Iris pigment epithelial cell (primary cell): ENCODE results near the gene GEMIN5.
"Not testable (repeated sequence)": the region's sequence is repeated elsewhere in the genome, so short reads cannot be mapped to it uniquely, and the experiment has no call there.

Experiments used
- DNase-seq: peaks from one replicate; pipeline ENCODE4 v3.0.0-alpha.2; 2011; ENCODE audit warnings: low read depth

The GEMIN5 gene, protein sequence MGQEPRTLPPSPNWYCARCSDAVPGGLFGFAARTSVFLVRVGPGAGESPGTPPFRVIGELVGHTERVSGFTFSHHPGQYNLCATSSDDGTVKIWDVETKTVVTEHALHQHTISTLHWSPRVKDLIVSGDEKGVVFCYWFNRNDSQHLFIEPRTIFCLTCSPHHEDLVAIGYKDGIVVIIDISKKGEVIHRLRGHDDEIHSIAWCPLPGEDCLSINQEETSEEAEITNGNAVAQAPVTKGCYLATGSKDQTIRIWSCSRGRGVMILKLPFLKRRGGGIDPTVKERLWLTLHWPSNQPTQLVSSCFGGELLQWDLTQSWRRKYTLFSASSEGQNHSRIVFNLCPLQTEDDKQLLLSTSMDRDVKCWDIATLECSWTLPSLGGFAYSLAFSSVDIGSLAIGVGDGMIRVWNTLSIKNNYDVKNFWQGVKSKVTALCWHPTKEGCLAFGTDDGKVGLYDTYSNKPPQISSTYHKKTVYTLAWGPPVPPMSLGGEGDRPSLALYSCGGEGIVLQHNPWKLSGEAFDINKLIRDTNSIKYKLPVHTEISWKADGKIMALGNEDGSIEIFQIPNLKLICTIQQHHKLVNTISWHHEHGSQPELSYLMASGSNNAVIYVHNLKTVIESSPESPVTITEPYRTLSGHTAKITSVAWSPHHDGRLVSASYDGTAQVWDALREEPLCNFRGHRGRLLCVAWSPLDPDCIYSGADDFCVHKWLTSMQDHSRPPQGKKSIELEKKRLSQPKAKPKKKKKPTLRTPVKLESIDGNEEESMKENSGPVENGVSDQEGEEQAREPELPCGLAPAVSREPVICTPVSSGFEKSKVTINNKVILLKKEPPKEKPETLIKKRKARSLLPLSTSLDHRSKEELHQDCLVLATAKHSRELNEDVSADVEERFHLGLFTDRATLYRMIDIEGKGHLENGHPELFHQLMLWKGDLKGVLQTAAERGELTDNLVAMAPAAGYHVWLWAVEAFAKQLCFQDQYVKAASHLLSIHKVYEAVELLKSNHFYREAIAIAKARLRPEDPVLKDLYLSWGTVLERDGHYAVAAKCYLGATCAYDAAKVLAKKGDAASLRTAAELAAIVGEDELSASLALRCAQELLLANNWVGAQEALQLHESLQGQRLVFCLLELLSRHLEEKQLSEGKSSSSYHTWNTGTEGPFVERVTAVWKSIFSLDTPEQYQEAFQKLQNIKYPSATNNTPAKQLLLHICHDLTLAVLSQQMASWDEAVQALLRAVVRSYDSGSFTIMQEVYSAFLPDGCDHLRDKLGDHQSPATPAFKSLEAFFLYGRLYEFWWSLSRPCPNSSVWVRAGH (N-terminal part only)

DNA sequence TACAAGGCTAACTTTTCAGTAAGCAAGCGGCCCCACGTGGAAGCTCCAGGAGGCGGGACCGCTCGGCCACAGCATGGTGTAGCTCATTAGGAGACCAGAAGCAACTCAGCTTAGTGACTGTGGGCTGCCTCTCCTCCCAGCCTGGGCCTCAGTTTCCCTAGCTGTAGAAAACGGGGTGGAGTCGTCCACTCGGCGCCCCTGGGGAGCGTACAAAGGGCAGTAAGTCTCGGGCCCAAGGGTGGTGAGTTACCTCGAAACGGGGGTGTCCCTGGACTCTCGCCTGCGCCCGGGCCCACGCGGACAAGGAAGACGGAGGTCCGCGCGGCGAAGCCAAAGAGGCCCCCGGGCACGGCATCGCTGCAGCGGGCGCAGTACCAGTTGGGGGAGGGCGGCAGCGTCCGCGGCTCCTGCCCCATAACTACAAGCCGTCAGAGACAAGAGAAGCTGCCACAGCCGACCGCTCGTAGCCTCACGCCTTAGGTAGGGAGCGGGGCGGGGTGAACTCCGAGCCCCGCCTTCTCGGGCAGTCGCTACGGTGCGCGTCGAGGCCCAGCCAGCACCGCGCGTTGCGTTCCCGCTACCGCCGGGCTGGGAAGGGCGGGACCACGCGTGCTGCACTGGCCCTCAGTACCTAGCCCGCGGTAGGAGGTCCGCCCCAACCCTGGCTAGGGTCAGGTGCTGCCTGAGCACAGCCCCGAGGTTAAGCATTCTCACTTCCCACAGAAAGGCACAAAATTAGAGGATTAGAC lies at the start of gene GEMIN5:
Gene GEMIN5, minus strand, starts transcription at position 494 of the 749 bp plus-strand sequence. Its CDS starts 78 bp downstream, at position 416.
- peak; percentile 89 for DNase-seq

DNA sequence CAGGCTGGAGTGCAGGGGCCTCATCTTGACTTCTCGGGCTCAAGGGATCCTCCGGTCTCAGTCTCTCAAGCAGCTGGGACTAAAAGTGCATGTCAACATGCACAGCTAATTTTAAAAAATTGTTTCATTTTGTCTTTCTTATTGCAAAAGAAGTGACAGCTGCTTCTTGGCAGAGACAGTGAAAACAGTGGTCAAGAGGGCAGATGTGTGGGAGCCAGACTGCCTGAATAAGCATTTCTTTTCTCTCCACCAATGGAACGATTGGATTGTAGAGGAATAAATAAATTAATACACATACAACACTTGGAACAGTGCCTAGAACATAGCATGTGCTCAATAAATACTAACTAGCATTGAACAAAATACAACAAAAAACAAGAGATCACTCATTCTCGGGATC lies 48.1 kb upstream of the GEMIN5 start:
- peak; percentile 58 for DNase-seq

DNA sequence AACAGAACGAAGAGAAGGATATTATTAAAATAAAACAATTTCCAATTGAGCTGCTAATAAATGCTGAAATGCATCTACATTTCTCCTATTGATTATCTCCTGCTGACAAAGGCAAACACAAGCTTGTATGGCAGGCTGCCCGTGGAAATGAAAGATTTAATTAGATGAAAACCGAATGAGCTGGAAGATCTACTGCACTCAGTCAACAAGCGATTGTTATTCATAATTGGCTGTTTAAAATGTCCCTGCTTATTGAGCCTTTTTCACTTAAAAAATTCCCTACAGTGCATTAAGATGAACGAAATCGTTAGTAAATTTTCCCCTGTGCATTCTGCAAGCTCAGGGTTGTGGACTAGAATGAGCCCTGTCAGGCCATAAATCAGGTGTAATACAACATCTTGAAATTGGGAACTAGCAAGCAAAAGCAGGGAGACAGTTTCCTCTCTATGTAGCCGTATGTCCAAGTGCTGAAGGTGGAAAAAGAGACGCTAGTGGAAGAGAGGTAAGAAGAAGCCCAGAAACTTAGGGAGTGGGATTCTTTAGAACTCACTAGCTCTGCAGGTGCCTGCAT lies 47.0 kb upstream of the GEMIN5 start:
- DNase-seq, result no peak

DNA sequence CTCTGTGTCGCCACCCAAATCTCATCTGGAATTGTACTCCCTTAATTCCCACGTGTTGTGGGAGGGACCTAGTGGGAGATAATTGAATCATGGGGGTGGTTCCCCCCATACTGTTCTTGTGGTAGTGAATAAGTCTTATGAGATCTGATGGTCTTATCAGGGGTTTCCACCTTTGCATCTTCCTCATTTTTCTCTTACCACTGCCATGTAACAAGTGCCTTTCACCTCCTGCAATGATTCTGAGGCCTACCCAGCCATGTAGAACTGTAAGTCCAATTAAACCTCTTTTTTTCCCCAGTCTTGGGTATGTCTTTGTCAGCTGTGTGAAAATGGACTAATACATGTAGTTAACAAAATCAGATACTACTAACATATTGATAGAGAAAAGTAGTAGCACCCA lies 40.3 kb upstream of the GEMIN5 start:
- not testable (repeated sequence) for DNase-seq

DNA sequence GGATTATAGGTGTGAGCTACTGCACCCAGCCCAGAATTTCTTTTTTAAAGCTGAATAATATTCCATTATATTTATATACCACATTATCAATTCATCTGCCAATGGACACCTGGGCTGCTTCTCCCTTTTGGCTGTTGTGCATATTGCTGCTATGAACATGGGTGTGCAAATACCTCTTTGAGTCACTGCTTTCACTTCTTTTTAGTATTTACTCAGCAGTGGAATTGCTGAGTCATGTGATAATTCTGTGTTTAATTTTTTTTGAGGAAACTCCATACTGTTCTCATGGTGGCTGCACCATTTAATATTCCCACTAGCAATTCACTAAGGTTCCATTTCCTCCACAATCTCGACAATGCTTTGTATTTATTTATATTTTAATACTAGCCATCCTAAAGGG lies 39.4 kb upstream of the GEMIN5 start:
- DNase-seq, result peak; percentile 59

DNA sequence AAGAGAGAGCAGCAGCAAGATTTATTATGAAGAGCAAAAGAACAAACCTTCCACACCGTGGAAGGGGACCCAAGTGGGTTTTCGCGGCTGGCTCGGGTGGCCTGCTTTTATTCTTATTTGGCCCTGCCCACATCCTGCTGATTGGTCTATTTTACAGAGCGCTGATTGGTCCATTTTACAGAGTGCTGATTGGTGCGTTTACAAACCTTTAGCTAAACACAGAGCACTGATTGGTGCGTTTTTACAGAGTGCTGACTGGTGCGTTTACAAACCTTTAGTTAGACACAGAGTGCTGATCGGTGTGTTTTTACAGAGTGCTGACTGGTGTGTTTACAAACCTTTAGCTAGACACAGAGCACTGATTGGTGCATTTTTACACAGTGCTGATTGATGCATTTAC lies 38.1 kb upstream of the GEMIN5 start:
- not testable (repeated sequence) for DNase-seq

DNA sequence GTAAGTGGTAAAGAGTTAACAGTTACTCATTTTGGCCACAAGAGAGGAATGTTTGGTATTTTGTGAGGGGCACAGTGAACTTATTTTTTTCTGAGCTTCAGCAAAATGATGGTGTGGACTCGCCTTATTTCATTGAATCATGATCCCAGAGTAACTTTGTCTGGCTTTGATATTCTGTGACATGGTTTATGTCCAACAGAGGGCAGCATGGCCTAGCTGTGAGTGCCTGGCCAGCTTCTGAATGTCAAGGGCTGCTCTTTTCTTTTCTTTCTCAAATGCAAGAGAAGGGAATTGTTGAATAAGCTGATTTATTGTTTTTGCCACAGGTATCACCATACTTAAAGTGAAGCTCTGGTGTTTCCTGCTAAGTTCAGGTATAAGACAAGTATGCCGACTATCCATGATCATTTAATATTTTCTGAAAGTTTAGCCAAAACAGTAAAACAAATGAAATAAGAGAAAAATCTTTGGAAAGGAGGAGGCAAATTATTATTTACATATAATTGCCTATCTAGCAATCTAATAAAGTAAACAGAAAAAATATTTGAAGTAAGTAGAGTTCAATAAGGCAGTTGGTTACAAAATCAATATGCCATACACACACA lies 34.6 kb upstream of the GEMIN5 start:
- DNase-seq, result peak; percentile 50

DNA sequence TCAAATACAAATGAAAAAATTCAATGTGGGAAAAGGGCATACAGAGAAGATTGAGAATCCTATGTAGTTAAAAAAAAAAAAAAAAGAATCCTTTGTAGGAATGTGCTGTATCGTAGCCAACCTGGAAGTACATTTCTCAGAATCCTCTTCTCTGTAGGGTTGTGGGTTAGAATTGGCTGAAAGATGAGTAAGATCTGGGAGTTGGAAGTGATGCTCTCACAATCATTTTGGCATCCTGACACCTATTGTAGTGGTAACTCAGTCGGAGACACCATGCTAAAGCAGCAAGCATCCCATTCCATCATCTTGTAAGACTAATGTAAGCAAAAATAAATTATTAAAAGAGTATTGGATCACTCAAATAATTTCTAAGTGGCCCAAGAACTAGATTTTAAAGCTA lies 33.5 kb upstream of the GEMIN5 start:
- peak; percentile 23 for DNase-seq

DNA sequence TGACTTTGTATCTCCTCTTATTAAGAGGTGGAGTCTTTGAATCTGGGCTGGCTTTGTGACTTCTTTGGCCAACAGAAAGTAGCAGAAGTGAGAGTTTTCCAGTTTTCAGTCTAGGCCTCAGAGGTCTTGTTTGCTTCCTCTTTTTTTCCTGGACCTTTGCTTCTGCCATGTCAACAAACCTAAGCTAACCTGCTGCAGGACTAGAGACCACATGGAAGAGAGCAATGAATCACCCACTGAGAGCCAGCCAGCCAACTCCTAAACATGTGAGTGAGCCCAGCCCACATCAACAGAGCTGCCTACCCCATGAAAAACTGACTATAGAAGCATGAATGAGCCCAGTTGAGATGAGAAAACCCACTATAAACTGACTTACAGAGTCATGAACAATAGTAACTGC lies 32.7 kb upstream of the GEMIN5 start:
- peak; percentile 74 for DNase-seq

DNA sequence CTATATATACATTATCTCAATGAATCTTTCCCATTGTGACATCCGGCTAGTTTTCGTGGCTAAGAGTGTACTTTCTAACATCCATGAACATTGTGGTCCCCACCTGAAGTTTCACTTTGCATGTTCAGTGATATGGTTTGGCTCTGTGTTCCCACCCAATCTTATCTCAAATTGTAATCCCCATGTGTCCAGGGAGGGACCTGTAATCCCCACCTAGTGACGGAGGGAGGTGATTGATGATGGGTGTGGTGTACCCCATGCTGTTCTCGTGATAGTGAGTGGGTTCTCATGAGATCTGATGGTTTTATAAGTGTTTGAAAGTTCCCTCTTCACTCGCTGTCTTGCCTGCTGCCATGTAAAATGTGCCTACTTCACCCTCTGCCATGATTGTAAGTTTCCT lies 30.9 kb upstream of the GEMIN5 start:
- DNase-seq, result no peak

DNA sequence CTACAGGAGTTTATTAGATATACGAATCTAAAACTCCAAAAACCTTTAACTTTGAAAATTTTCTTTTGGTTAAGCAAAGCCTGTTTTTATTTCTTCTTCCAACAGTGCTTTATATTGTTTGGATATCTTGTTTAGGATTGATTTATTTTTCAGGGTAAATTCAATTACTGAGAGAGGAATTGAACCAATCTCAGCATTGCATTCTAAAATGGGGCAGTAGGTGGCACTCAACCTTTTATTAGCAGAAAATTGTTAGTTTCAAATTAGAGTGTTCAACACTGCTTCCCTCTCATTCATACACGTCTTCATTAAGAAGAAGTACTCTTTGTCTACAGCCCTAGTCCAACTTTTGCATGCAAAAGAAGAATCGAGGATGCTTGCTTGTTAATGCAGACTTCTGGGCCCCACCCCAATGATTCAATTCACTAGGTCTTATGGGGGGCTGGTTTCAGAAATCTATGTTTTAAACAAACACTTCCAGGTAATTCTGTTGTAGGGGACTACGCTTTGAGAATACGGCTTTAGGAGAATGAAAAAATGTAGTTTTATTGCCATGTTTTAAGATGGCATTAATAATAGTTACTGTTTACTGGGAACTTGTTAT lies 29.5 kb upstream of the GEMIN5 start:
- DNase-seq, result peak; percentile 20

DNA sequence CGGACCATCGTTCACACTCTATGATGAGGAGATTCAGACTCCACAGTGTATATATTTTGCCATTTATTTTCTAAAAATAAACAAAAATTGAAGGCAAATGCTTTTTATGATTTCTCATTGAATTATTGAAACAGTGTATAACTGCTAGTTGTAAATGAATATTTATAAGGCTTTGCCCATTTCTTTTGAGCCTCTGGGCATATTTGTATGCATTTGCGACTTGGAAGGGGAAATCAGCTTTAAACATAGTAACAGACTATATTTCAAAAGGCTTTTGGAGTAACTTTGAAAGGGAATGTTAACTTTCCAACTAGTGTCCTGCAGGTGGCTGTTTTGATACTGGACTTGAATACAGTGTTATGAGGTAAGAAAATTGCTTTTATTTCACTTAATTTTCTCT lies 28.9 kb upstream of the GEMIN5 start:
- DNase-seq, result no peak

DNA sequence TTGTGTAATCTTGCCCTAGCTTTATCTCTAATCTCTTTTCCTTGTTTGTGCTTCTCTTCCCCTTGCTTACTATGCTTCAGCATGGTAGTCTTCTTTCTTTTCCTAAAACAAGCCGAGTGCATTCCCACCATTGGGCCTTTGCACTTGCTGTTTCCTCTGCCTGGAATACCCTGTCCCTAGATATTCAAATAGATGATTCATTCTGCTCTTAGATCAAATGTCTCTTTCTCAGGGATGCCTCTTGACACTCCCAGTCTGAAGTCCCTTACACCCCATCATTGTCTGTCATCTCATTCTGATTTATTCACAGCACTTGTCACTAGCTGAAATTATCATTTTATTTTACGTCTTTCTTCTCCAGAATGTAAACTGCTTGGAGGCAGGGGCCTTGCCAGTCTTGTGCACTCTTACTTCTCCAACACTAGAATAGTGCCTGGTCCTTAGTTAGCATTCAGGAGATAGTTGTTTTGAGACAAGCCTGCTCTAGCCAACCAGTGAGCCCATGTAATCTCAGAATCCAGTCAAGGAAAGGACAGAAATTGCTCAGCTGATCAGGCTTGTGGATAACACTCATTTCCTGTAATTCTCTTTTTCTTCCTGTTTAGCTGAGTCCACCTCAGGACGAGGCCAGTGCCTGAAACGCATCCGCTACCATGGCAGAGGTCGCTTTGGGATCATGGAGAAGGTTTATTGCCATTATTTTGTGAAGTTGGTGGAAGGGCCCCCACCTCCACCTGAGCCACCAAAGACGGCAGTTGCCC lies 28.2 kb upstream of the GEMIN5 start:
- peak; percentile 30 for DNase-seq

DNA sequence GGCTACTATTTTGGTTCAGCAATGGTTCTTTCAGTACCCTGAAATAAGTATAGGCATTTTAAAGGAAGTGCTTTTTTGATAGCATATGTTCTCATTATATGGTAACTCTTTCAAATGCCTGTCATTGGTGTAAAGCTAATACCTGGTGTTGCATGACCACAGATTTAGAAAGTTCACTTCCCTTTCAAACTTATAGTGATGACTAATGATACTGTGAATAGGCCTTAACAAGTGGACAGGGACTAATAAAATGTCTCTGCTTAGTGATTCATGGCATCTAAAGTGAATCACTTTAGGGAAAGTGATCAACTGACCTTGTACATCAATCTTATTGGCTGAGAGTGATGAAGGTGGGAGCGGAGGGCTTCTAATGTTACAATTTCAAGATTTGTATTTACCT lies 24.5 kb upstream of the GEMIN5 start:
- peak; percentile 75 for DNase-seq

DNA sequence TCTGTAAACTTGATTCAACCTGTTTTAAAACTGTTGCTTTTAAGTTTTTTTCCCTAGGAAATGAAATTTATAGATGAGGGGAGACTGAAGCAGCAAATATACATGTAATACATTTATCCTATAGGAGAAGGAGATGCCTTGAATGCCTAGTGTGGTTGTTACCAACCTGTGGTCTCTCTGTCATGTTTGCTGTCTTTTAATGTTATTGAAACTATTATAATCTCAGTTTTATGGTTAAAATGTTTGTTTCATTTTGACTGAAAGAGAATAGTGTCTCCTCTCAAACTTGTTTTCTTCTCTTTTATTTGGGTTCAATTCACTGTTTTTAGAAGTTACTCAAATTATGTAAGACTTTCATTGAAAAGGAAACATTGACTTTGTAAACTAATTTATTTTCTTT lies 18.7 kb upstream of the GEMIN5 start:
- DNase-seq, result no peak

DNA sequence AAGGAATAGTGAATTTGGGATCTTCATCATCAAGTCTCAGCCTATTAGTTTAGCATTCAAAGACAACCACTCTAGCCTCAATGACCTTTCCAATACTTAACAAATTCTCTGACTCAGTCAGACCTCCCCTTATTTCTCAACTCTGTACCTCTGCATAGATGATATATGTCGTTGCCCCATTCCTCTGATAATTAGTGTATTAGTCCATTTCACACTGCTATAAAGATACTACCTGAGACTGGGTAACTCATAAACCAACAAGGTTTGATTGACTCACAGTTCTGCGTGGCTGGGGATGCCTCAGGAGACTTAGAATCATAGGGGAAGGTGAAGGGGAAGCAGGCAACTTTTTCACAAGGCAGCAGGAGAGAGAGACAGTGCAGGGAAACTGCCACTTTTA lies 11.8 kb upstream of the GEMIN5 start:
- peak; percentile 13 for DNase-seq

DNA sequence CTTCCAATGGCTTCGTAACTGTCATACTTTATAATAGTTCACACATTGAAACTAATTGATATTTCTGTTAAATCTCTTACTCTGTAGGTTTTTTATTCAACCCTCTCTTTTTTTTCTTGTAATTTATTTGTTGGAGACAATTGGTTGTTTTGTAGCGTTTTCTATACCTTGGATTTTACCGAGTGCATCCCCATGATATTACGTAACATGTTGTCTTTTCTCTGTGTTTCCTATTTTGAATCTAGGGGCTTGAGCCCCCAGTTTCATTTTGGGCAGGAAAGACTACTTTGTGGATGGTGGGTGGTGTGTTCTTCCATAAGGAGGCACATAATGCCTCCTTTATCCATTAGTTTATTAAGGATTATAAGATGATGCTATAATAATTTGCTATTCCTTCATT lies 10.3 kb upstream of the GEMIN5 start:
- no peak for DNase-seq

DNA sequence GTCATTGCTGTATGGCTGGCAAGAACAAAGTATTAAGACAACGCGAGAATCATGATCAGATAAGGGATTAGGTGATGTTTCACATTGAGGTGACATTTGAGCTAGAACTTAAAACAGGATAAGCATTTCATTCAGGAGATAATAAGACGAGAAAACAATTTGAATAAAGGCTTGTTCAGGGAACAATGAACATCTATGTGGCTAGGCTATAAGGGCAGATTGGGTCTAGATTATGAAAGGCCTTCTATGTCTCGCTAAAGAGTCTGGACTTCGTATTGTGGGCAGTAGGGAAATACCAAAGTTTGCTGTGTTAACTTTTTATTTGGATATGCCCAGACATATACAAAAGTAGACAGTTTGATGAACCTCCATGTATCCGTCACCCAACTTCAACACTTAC lies 9.8 kb upstream of the GEMIN5 start:
- DNase-seq, result no peak

DNA sequence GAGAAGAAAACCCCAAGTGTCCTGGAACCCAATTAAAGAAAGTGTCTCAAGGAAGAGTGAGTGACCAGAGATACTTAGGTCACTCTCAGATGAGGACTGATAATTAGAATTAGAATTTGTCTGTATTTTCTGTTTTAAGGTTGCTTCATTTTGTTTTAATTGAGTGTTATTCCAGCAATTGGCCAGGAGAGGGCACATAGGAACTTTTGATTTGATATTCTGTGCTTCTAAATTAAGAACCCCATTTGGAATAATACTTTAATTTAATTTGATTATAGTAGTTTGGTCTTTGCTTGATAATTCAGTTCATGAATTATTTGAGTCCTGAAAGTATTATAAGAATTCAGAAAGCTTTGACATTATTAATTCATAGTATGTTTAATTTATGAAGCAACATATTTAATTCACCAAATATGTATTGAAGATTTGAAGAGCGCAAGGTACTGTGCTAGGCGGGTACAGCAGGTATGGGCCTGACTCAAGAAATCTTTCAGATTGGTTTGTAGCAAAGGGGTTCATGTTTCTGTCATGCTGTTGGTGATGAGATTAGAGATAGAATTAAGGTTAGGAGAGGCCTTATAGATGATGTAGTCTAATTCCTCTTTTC lies 7.8 kb upstream of the GEMIN5 start:
- DNase-seq, result peak; percentile 26
